Endothelial cell of umbilical vein (primary cell): Measurements from ENCODE around the gene CDC14B.

Experiments
- CTCF ChIP-seq, 2 donors: IDR thresholded peaks; 1 replicate in 1 of 2; 2 replicates in 1 of 2; pipeline ENCODE4 v1.5.1; 2011; ENCODE audit warnings: low read length in 2 of 2, mild to moderate bottlenecking in 2 of 2, moderate library complexity in 2 of 2, control low read depth in 1 of 2, inconsistent platforms in 1 of 2, low read depth in 1 of 2; ENCODE audit not compliant: insufficient read depth in 1 of 2; ENCODE audit errors: extremely low read depth in 1 of 2
- POLR2A ChIP-seq: IDR thresholded peaks from 2 replicates; pipeline ENCODE4 v1.6.1; 2012; ENCODE audit warnings: low read depth, mild to moderate bottlenecking, control low read depth, low read length

- no peak for TF ChIP-seq CTCF (IDR thresholded peaks at IDR 0.05; ENCODE audit: extremely low read depth in 1 of 2, insufficient read depth in 1 of 2, low read depth in 1 of 2, low read length in 2 of 2)
- no peak for TF ChIP-seq POLR2A
These were observed 26.7 kb upstream of the CDC14B start for GRCh38 chr9:96646081-96646991.
